ENCODE data around the gene OSER1.

- TF ChIP-seq CTCF (IDR thresholded peaks at IDR 0.05; ENCODE audit: poor library complexity) (no peak), EZH2 (IDR thresholded peaks at IDR 0.05; ENCODE audit: borderline replicate concordance) (no peak), EZH2phosphoT487 (IDR thresholded peaks at IDR 0.05; ENCODE audit: low read depth, severe bottlenecking, unreplicated experiment) (no peak)
Measured at GRCh38 chr20:44166477-44166876, 44.1 kb downstream of the OSER1 start.
